Measurements from ENCODE around the gene C3orf33. TPM values are rescaled to one million over a fixed set of nuclear protein-coding genes. Genes with fewer than 3 reads are reported as not detected.
"Not testable (repeated sequence)": the region's sequence is repeated elsewhere in the genome, so short reads cannot be mapped to it uniquely, and the experiment has no call there.

C3orf33 gene
- total and polyA plus RNA-seq, 9 of the 15 experiments (the other 6 are each of a cell fraction or from before 2014, with no cell fraction given): 4.1 to 10.2 (median 6.0) TPM

DNA sequence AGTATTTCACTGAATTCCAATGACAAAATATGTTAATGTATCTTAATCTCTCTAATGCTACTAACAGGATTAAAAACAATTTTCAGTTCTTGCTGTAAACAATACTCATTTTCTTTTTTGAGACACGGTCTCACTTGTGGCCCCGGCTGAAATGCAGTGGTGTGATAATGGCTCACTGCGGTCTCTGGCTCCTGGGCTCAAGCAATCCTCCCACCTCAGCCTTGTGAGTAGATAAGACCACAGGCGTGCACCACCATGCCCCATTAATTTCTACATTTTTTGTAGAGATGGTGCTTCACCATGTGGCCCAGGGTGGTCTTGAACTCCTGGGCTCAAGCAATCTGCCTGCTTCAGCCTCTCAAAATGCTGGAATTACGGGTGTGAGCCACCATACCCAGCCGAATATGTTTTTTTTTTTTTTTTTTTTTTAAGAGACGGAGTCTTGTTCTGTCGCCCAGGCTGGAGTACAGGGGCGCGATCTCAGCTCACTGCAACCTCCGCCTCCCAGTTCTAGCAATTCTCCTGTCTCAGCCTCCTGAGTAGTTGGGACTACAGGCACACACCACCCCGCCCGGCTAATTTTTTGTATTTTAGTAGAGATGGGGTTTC, 22.5 kb upstream of the C3orf33 start:
- Histone ChIP-seq H3K27ac (ENCODE audit: extremely low read depth, low read depth, low read length) (peak overlapping the region; percentile 65), H2AFZ (ENCODE audit: low read depth, low read length) (peak overlapping the region; percentile 53), H3K4me2 (ENCODE audit: insufficient read depth, low read length) (peak overlapping the region; percentile 44), H3K9ac (ENCODE audit: insufficient read depth in 1 of 2, low read depth in 2 of 2, low read length in 2 of 2) (peak overlapping the region in 1 of 2 experiments; percentile 49; a peak in 2 of 4 replicates), H3K36me3 (ENCODE audit: control insufficient read depth, insufficient read depth, low read length) (peaks cover 36% of the 10 kb centered on the region)
- in situ Hi-C loops (cut with MboI); H4K20me1 ChIP-seq (replicated peaks; ENCODE audit: control insufficient read depth, insufficient read depth, low read length); H3K4me1 ChIP-seq (replicated peaks in 1 of 2; ENCODE audit: control insufficient read depth in 2 of 2, insufficient read depth in 2 of 2, low read length in 2 of 2); H3K9me3 ChIP-seq (replicated peaks; ENCODE audit: control insufficient read depth, insufficient read depth, low read depth, low read length); H3K4me3 ChIP-seq; BruUV-seq (replicated peaks); H3K9me1 ChIP-seq (ENCODE audit: control insufficient read depth, insufficient read depth, low read length); H3K79me2 ChIP-seq (ENCODE audit: control insufficient read depth, insufficient read depth, low read length); H3K27me3 ChIP-seq (ENCODE audit: control insufficient read depth in 2 of 2, insufficient read depth in 2 of 2, low read length in 2 of 2); CTCF ChIA-PET (ENCODE audit: low intra/inter-chr PET ratio): not testable (repeated sequence)
- WGBS (ENCODE audit: insufficient coverage, low coverage, missing lambda C conversion rate): 24% methylated on average over 12 of the region's 13 CpGs
- peak; percentile 93 for FAIRE-seq
- intact Hi-C loops (cut with micrococcal nuclease): loop anchor here (1.0 to 2.0 kb wide), 2 partner anchors 22 to 25 kb away; partner anchors contain the start of gene C3orf33
- POLR2A ChIA-PET: interaction anchor here (0.6 to 1.4 kb wide), 3 partner anchors 10 to 82 kb away, joined by 3 read pairs; no protein-coding TSS in a partner anchor
- DNase-seq (ENCODE audit: extremely low read depth in 1 of 4, low spot score in 3 of 4): peak; percentile 19 to 92 (median 33)
- peak; percentile 98 for ATAC-seq
- TF ChIP-seq TAF1 (IDR thresholded peaks at IDR 0.05; ENCODE audit: control insufficient read depth, extremely low read depth, insufficient read depth, low read length, severe bottlenecking): peak; percentile 51
- peak; percentile 56; the same call in 1 of the 2 replicates for TF ChIP-seq JUND (IDR thresholded peaks at IDR 0.05; ENCODE audit: borderline replicate concordance, low read depth, low read length)
- peak; percentile 37; the same call in 1 of the 3 replicates for TF ChIP-seq JUND (tag; IDR thresholded peaks at IDR 0.05; ENCODE audit: borderline replicate concordance, low read depth, low read length)
- TF ChIP-seq RNF2 (IDR thresholded peaks at IDR 0.05): peak; percentile 60; the same call in 1 of the 2 replicates
- peak; percentile 52 for TF ChIP-seq GATA2 (CRISPR knock-in tag; IDR thresholded peaks at IDR 0.05)
- TF ChIP-seq ARNT (IDR thresholded peaks at IDR 0.05): peak; percentile 22 to 55; a peak in 1 of 4 replicates
- TF ChIP-seq ZBTB33 (CRISPR knock-in tag; IDR thresholded peaks at IDR 0.05): peak; percentile 32; the same call in 1 of the 2 replicates
- peak; percentile 60; the same call in 1 of the 2 replicates for TF ChIP-seq MBD2 (IDR thresholded peaks at IDR 0.05; ENCODE audit: borderline replicate concordance, low read depth)
- peak; percentile 84 for TF ChIP-seq SMARCA4 (IDR thresholded peaks at IDR 0.05)
- 0 out of 2 replicates have a peak, but pooled peaks have one; percentile 18 for TF ChIP-seq POLR2A (conservative IDR thresholded peaks at IDR 0.05)
- TF ChIP-seq E2F6 (IDR thresholded peaks at IDR 0.05; ENCODE audit: borderline replicate concordance in 1 of 2, extremely low read depth in 1 of 2, insufficient read depth in 1 of 2, insufficient read length in 1 of 2, low read depth in 1 of 2, low read length in 1 of 2, poor library complexity in 1 of 2, severe bottlenecking in 1 of 2): peak in 1 of 2 experiments; percentile 25
- peak; percentile 73 for TF ChIP-seq CBFA2T3 (IDR thresholded peaks at IDR 0.05)
- peak; percentile 64 for TF ChIP-seq TRIM28 (IDR thresholded peaks at IDR 0.05)
- peak; percentile 60 for TF ChIP-seq NEUROD1 (IDR thresholded peaks at IDR 0.05; ENCODE audit: borderline replicate concordance, low read depth, low read length, partially characterized antibody)
- TF ChIP-seq POLR2AphosphoS5 (IDR thresholded peaks at IDR 0.05; ENCODE audit: control insufficient read depth, insufficient read depth, low read depth, low read length): peak; percentile 73; the same call in 1 of the 2 replicates
- peak; percentile 46 for TF ChIP-seq CXXC5 (CRISPR knock-in tag; IDR thresholded peaks at IDR 0.05)
- TF ChIP-seq ARID1B (IDR thresholded peaks at IDR 0.05): peak; percentile 84
- peak in 1 of 2 experiments; percentile 54; a peak in 1 of 4 replicates for TF ChIP-seq MLLT1 (IDR thresholded peaks at IDR 0.05)
